Natural killer cell (primary cell): ENCODE results near the gene RNASE13. TPM values are rescaled to one million over a fixed set of nuclear protein-coding genes. Genes with fewer than 3 reads are reported as not detected.

Experiments
- ATAC-seq, 3 donors: fragments of 150-1000 bp in 2 of 3; fragments of 200-7000 bp in 1 of 3; cut with Tn5 transposase; 1 replicate in 1 of 3; 2 replicates in 2 of 3; pipeline ENCODE4 v1.10.0; 2021; ENCODE audit warnings: mild to moderate bottlenecking in 2 of 3, moderate library complexity in 2 of 3
- DNase-seq, 2 donors: peaks; one replicate each; pipeline versions ENCODE4 v3.0.0 to v3.0.0-alpha.2; 2013 to 2021; ENCODE audit warnings: mixed read lengths in 1 of 2
- H3K27ac ChIP-seq: one replicate; pipeline ENCODE4 v1.5.1; 2013; ENCODE audit warnings: mild to moderate bottlenecking, low read length
- H3K27me3 ChIP-seq: one replicate; pipeline ENCODE4 v1.6.1; 2013; ENCODE audit warnings: low read length; ENCODE audit not compliant: control insufficient read depth, insufficient read depth
- H3K36me3 ChIP-seq: one replicate; pipeline ENCODE4 v1.6.1; 2013; ENCODE audit warnings: low read length; ENCODE audit not compliant: control insufficient read depth, insufficient read depth
- H3K4me1 ChIP-seq: one replicate; pipeline ENCODE4 v1.6.1; 2013; ENCODE audit warnings: low read length; ENCODE audit not compliant: control insufficient read depth, insufficient read depth
- H3K4me3 ChIP-seq: one replicate; pipeline ENCODE4 v1.5.1; 2013; ENCODE audit warnings: low read length
- H3K9me3 ChIP-seq: one replicate; pipeline ENCODE4 v1.6.1; 2013; ENCODE audit warnings: low read length; ENCODE audit not compliant: control insufficient read depth, insufficient read depth
- H3K27ac Mint-ChIP-seq, 2 donors: one replicate each; pipeline ENCODE4 v1.8.0; 2022; ENCODE audit warnings: mild to moderate bottlenecking in 2 of 2, mixed read lengths in 2 of 2, moderate library complexity in 1 of 2
- H3K27me3 Mint-ChIP-seq, 2 donors: one replicate each; pipeline ENCODE4 v1.8.0; 2022; ENCODE audit warnings: low read depth in 2 of 2, mixed read lengths in 2 of 2
- H3K36me3 Mint-ChIP-seq: one replicate; pipeline ENCODE4 v1.8.0; 2022; ENCODE audit warnings: mixed read lengths
- H3K4me1 Mint-ChIP-seq, 2 donors: one replicate each; pipeline ENCODE4 v1.8.0; 2022; ENCODE audit warnings: mixed read lengths in 2 of 2
- H3K4me3 Mint-ChIP-seq: one replicate; pipeline ENCODE4 v1.8.0; 2022; ENCODE audit warnings: mild to moderate bottlenecking, moderate library complexity, mixed read lengths
- H3K9me3 Mint-ChIP-seq, 2 donors: one replicate each; pipeline ENCODE4 v1.8.0; 2022; ENCODE audit warnings: mixed read lengths in 2 of 2
- CTCF ChIP-seq: fragments of 200-600 bp; IDR thresholded peaks from one replicate; pipeline ENCODE4 v1.8.0; 2022; ENCODE audit warnings: antibody characterized with exemption
- WGBS: methylation state at CpG from one replicate; pipeline ENCODE4 v1.1.7; 2013; ENCODE audit warnings: missing lambda C conversion rate; ENCODE audit not compliant: insufficient coverage; 5-methylcytosine and 5-hydroxymethylcytosine counted together
- intact Hi-C: fragments of 100-400 bp; cut with micrococcal nuclease; formaldehyde crosslinking; loops from one replicate; pipeline ENCODE4 v1.14.2; 2022
- total RNA-seq, 4 donors: library from RNA; stranded (reverse); fragments of 120-200 nt in 1 of 4; gene quantifications; one replicate each; pipeline versions ENCODE4 v1.2.3 to v1.2.4, GENCODE V29; 2013 to 2022

Gene RNASE13
- total RNA-seq, 3 donors from 2014 or later (not counting 1 experiment from before 2014, with no cell fraction given): not detected

DNA sequence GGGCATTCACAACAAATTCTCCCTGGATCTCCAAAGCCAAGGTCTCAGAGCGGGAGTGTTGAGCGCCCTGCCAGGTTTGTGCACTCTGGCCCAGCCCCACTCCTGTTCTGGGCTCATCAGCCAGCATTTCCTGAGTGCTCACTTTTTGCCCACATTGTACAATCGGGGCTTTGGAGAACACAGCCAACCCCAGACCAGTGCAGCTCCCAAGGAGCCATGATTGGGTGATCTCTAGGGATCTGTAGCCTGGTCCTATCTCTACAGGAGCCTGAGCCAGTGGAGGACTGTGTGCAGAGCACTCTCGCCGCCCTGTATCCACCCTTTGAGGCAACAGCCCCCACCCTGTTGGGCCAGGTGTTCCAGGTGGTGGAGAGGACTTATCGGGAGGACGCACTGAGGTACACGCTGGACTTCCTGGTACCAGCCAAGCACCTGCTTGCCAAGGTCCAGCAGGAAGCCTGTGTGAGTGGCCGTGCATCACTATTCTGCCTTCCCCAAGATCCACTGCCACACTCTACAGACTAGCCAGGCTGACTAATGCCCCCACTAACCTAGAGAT, 38.3 kb upstream of the RNASE13 start:
- Histone ChIP-seq H3K36me3 (no peaks in the 10 kb centered on the region), H3K9me3 (no peaks in the 10 kb centered on the region), H3K27ac (no peak overlapping the region), H3K4me1 (peaks cover 44% of the 10 kb centered on the region), H3K4me3 (no peak overlapping the region), H3K27me3 (peaks cover 37% of the 10 kb centered on the region)
- Mint-ChIP-seq H3K4me1 (peaks cover 31 to 41% of the 10 kb centered on the region in 2 donors), H3K27me3 (peaks cover 47 to 50% of the 10 kb centered on the region in 2 donors), H3K4me3 (peak overlapping the region; percentile 89), H3K9me3 (no peaks in the 10 kb centered on the region), H3K36me3 (no peaks in the 10 kb centered on the region), H3K27ac (no peak overlapping the region)
- DNase-seq (no peak), ATAC-seq (no peak)
- intact Hi-C loops: no loop called here
- TF ChIP-seq CTCF: no peak
- 84% methylated on average over 9 of the region's 9 CpGs for WGBS

GRCh38 chr14:21072031-21072473, 37.4 kb upstream of the RNASE13 start:
- no peaks in the 10 kb centered on the region for H3K36me3 Mint-ChIP-seq
- H3K36me3 ChIP-seq: no peaks in the 10 kb centered on the region
- WGBS: 39% methylated on average over 3 of the region's 4 CpGs
- no peaks in the 10 kb centered on the region for H3K9me3 ChIP-seq
- H3K4me1 ChIP-seq: peaks cover 44% of the 10 kb centered on the region
- peaks cover 37% of the 10 kb centered on the region for H3K27me3 ChIP-seq
- intact Hi-C loops: no loop called here
- no peak overlapping the region for H3K4me3 ChIP-seq
- no peak for DNase-seq
- H3K9me3 Mint-ChIP-seq: no peaks in the 10 kb centered on the region
- TF ChIP-seq CTCF: no peak
- H3K27ac Mint-ChIP-seq: peak overlapping the region in 1 of 2 donors; percentile 88
- H3K4me1 Mint-ChIP-seq: peaks cover 31 to 41% of the 10 kb centered on the region in 2 donors
- no peak for ATAC-seq
- H3K4me3 Mint-ChIP-seq: peak overlapping the region; percentile 89
- H3K27me3 Mint-ChIP-seq: peaks cover 54 to 58% of the 10 kb centered on the region in 2 donors
- H3K27ac ChIP-seq: no peak overlapping the region

GRCh38 chr14:21071225-21072030, 36.8 kb upstream of the RNASE13 start:
- Mint-ChIP-seq H3K4me1 (peaks cover 31 to 41% of the 10 kb centered on the region in 2 donors), H3K27ac (peak overlapping the region; percentile 51 to 88), H3K9me3 (no peaks in the 10 kb centered on the region), H3K4me3 (peak overlapping the region; percentile 89), H3K36me3 (no peaks in the 10 kb centered on the region), H3K27me3 (peaks cover 60 to 64% of the 10 kb centered on the region in 2 donors)
- H3K9me3 ChIP-seq: no peaks in the 10 kb centered on the region
- peaks cover 37% of the 10 kb centered on the region for H3K27me3 ChIP-seq
- WGBS: 1% methylated on average over 37 of the region's 37 CpGs
- no peak for TF ChIP-seq CTCF
- H3K36me3 ChIP-seq: no peaks in the 10 kb centered on the region
- no peak overlapping the region for H3K27ac ChIP-seq
- intact Hi-C loops: loop anchor here (2.0 kb wide), 1 partner anchor 15 kb away; no protein-coding TSS in a partner anchor
- ATAC-seq: peak; percentile 52 to 64 (median 61)
- peaks cover 44% of the 10 kb centered on the region for H3K4me1 ChIP-seq
- DNase-seq: peak; percentile 37 to 61
- H3K4me3 ChIP-seq: peak overlapping the region; percentile 30
